Cardiac septum (tissue), 1 donor: ENCODE measurements around the gene MCEMP1. TPM values are rescaled to one million over a fixed set of nuclear protein-coding genes. Genes with fewer than 3 reads are reported as not detected.

ENCODE experiments used
- DNase-seq: peaks from one replicate; pipeline ENCODE4 v3.0.0-alpha.2; 2020; ENCODE audit warnings: low spot score
- intact Hi-C: fragments of 100-400 bp; cut with DNase I; formaldehyde crosslinking; loops from one replicate; pipeline ENCODE4 v1.14.0; 2022
- long read RNA-seq: library from polyadenylated mRNA; unstranded; transcript quantifications from one replicate; pipeline ENCODE4 v2.0.0, GENCODE V29; 2021
- total RNA-seq: library from RNA; stranded (reverse); fragmentation: NEBNext Ultra II Directional; extraction: Animal tissue kit (Norgen Biotek cat#: 25700); gene quantifications from one replicate; pipeline ENCODE4 v1.2.1, GENCODE V29; 2021
- donor health status: DM: no; HTN: no; CAD: no.

Gene MCEMP1, protein sequence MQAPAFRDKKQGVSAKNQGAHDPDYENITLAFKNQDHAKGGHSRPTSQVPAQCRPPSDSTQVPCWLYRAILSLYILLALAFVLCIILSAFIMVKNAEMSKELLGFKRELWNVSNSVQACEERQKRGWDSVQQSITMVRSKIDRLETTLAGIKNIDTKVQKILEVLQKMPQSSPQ
- total RNA-seq = 0.54 TPM
- long read RNA-seq, partial matches to known transcripts = 0 of 2 reads
- long read RNA-seq, other reads (novel, unspliced or antisense) = 0 of 2 reads

DNA sequence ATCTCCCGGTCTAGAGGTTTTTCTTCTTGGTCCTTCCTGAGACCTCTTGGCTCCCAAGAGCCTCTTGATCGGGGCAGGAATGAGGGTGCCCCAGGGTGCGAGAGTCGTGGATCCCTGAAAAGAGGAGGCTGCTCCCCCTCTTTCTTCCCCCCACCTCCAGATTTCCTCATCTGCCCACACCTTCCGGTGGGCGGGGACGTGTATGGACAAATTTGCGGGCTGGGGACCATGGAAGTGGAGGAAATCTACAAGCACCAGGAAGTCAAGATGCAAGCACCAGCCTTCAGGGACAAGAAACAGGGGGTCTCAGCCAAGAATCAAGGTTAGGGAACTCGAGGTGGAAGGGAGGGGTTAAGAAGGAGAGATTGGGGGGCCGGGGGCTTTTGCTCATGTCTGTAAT lies at the start of gene MCEMP1:
TSS of gene MCEMP1 (plus strand) at position 237 of the 400 bp plus-strand sequence. CDS start at position 268, 31 bp downstream.
- intact Hi-C loops = loop anchor here (5.0 kb wide), 1 partner anchor 110 kb away; no protein-coding TSS in a partner anchor
- peak; percentile 87 for DNase-seq

DNA sequence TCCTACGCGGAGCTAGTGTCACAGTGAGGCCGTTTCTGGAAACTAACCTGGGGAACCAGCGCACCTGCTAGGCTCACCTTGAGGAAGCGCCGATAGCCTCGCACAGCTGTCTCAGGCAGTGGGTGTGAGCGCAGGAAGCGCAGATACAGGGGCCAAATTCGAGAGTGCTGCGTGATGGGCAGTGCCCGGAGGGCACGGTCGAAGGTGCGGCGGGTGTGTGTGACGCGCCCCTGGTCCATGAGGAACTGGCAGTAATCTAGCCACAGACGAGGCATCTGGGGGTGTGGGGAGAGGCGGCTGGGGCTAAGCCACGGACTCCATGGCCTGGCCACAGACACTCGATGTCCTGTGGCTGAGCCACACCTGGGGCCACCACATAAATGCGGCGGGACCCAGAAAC lies 49.7 kb upstream of the MCEMP1 start:
- intact Hi-C loops = no loop called here
- DNase-seq = no peak

GRCh38 chr19:7628589-7629311 lies 48.1 kb upstream of the MCEMP1 start:
- intact Hi-C loops = no loop called here
- no peak for DNase-seq

GRCh38 chr19:7629347-7630054 lies 47.4 kb upstream of the MCEMP1 start, which contains the start of the genes PET100 and XAB2:
Gene PET100, plus strand, starts transcription at chr19:7629793. Its CDS starts 41 bp downstream, at chr19:7629834.
Gene XAB2, minus strand, starts transcription at chr19:7629545. Its CDS starts 18 bp downstream, at chr19:7629527.
- intact Hi-C loops = no loop called here
- DNase-seq = peak; percentile 97

- no peak for DNase-seq
- intact Hi-C loops = no loop called here
Observed at GRCh38 chr19:7631577-7631976, 45.3 kb upstream of the MCEMP1 start.

DNA sequence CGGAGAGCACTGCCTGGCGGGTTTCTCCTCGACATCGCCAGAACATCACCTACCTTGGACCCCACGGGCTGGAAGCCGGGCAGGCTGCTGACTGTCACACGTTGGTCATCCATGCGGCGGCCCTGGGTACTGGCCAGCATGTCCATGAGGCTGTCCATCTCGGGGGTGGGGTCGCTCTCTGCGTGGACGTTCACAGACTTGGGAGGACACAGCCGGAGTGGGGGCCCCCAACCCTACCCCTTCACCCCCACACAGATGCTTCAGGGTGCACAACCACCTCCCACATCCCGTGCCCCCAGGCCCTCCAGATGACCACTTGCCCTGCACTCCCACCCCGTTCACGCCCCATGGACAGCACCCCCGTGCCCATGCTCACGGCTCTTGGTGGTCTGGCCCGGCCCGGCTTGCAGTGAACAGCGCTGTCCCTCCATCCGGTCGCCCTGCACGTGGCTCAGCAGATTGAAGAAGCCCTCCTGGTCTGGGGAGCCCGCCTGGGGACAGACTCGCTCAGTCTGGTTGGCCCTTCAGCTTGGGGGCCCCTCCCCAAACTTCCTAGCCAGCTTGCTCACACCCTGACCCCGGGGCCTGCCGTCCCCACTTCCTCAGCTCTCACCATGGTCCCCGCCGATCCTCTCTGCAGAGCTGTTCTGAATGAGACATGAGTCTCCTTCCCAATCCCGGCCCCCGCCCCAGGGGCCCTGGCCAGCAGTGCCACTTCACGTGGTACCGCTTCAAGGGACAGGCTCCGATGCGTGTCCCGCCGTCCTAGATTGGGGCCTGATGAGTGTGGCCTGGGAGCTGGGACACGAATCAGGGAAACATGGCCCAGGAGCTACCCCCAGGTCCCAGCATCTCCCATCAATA lies 44.3 kb upstream of the MCEMP1 start:
- intact Hi-C loops = no loop called here
- no peak for DNase-seq

DNA sequence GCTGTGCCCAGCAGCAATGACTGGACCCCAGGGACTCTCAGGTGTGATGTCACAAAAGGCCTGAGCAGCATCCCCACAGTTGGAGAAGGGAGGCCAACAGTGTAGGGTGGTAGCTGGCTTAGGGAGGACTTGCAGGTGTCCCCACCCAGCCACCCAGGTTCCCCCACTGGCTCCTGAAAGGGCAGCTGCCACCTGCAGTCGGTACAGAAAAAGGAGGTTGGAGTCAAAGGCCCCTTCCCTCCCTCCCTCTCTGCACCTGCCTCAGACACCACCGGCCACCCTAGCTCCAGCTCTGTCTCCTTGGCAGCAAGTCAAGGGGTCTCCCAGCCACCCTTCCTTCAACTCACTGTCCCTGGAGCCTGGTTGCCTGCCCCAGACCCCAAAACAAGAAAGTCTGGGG lies 43.2 kb upstream of the MCEMP1 start, which contains the start of gene PCP2:
TSS of gene PCP2 (minus strand) at position 22 of the 400 bp plus-strand sequence. CDS start 262 bp downstream, outside the sequence.
- intact Hi-C loops = no loop called here
- DNase-seq = no peak

- intact Hi-C loops = no loop called here
- no peak for DNase-seq
Observed at GRCh38 chr19:7635670-7636069, 41.2 kb upstream of the MCEMP1 start.

DNA sequence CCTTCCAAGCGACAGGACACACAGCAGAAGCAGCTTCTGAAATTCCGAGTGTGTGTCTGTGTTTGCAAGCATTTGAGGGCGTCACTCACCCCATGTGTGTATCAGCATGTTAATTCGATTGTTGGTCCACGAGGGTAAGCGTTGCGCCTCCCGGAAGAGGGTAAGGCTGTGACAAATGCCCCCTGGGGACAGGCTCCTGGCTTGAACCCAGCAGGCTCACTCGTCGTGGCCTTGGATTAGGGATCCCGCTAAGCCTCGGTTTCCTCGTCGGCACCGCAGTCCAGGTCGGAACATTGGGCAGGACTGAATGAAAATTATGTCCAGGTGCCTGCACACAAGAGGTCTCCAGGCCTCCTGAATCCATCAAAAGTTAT lies 40.6 kb upstream of the MCEMP1 start:
- DNase-seq = no peak
- intact Hi-C loops = no loop called here

DNA sequence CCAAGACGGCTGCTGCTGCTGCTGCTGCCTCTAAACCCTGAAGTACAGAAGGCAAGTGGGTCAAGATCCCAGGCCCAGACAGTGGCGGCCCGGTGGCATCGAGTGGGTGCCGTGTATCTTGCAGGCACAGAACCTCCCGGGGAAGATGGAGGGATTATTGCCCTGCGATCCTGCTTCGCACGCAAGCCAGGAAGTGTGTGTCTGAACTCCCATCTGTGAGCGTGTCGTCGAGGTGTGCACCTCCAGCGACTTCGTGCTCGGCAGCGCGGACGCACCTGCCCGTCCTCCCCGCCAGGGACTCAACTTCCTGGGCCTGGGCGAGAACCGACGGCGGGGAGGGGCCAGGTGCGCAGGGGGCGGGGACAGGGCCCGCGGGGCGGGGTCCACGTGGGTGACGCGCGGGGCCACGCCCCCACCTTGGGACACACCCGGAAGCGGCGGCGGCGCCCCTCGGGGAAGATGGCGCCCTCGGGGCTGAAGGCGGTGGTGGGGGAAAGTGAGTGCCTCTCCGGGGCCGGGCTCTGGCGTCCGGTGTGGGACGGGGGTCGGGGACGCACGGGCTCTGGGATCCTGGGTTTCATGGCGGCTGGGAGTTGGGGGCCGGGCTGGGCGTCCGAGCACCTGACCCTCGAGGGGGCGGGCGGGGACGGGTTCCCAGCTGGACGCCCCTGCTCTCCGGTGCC lies 40.1 kb upstream of the MCEMP1 start, which contains the start of gene STXBP2:
TSS of gene STXBP2 (plus strand) at position 420 of the 683 bp plus-strand sequence. CDS start at position 460, 40 bp downstream.
- DNase-seq = peak; percentile 91
- intact Hi-C loops = no loop called here

DNA sequence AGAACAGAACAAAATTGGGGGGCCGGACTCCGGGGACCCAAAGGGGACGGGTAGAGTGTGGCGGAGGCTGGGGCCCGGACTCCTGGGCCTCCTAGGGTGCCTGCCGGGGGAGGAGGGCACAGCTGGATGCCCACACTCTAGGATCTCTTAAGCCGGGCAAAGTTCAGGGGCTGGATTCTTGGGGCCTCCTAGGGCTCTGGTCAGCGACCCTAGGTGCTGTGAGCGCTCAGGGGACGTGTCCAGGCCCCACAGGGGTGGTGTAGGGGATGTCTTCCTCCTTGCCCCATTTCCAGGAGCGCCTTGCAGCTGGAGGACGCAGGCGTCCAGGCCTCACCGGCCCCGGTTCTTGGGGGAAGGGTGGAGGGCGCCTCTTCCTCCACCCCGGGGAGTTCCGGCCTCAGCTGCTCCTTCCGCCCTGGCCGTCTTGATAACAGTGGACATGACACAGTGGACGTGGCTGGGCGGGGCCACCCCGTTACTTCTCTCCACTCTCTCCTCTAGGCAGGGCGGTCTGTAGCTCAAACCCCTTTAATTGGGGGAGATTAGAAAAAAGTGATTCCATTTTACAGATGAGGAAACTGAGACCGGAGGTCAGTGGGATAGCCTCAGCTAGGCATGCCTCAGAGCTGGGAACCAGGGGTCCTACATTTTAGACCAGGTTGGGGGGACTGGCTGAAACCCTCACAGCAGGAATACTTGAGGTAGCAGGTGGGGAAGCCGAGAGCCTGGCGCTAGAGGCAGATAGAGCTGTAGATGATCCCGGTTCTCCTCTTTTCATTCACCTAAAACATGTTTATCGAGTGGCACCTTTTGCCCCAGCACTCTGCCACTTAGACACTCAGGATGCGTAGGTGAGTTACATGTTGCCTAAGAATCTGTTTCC lies 39.3 kb upstream of the MCEMP1 start:
- intact Hi-C loops = no loop called here
- DNase-seq = peak; percentile 91

- no peak for DNase-seq
- intact Hi-C loops = no loop called here
Observed at GRCh38 chr19:7638802-7639465, 38.0 kb upstream of the MCEMP1 start.

- intact Hi-C loops = no loop called here
- no peak for DNase-seq
Observed at GRCh38 chr19:7639863-7640348, 37.0 kb upstream of the MCEMP1 start.

DNA sequence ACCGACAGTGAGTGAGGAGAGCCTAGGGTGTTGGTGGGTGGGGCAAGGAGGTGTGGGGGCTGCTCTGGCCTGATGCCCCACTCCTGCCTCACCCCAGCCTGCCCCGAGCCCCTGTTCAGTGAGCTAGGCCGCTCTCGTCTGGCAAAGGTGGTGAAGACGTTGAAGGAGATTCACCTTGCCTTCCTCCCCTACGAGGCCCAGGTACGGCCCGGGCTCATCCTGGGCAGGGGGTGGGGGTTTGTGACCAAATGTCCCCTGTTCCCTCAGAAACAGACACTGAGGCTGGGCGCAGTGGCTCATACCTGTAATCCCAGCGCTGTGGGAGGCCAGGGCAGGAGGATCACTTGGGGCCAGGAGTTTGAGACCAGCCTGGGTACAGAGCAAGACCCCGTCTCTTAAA lies 36.1 kb upstream of the MCEMP1 start:
- intact Hi-C loops = no loop called here
- DNase-seq = no peak

DNA sequence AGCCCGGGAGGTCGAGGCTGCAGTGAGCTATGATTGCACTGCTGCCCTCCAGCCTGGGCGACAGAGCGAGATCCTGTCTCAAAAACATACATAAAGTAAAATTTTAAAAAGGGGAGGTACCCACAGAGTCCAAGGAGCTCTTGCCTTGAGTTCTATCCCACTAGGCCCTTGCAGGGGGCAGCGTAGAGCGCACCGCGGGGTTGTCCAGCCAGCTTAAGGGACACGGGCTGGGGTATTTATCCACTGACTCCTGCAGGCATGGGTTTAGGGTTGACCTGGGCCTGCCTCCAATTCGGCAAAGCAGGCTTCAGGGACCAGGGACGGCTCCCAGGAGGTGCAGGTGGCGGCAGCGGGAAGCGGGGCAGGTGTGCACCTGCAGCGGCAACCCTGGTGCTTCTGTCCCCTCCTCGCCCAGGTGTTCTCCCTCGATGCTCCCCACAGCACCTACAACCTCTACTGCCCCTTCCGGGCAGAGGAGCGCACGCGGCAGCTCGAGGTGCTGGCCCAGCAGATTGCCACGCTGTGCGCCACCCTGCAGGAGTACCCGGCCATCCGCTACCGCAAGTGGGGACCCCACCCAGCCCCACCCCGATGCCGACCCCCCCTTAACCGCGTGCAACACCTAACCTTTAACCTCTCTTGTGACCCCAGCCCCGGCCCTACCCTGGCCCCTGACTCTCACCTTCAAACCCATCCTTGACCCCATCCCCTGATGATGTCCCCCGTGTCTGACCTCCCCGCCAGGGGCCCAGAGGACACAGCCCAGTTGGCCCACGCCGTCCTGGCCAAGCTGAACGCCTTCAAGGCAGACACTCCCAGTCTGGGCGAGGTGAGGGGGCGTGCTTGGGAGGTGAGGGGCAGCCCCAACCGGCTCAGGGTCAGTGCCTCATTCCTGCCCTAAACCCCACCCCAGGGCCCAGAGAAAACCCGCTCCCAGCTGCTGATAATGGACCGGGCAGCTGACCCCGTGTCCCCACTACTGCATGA lies 35.3 kb upstream of the MCEMP1 start:
- intact Hi-C loops = no loop called here
- no peak for DNase-seq
